ENCODE measurements around the gene KCNJ15.
A peak's percentile ranks its signal among the peaks of the same experiment; 100 is the strongest.

The KCNJ15 gene

DNA sequence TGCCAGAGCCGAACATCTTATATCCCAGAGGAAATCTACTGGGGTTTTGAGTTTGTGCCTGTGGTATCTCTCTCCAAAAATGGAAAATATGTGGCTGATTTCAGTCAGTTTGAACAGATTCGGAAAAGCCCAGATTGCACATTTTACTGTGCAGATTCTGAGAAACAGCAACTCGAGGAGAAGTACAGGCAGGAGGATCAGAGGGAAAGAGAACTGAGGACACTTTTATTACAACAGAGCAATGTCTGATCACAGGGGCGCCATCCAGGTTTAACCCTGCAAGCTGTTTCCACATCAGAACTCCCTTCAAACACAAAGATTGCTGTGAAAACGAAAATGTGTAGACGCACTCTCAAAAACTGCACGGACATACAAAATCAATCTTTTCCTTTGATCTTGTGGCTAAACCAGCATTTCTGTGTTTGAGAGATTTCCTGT lies 43.4 kb downstream of the KCNJ15 start:
- no peak for DNase-seq

DNA sequence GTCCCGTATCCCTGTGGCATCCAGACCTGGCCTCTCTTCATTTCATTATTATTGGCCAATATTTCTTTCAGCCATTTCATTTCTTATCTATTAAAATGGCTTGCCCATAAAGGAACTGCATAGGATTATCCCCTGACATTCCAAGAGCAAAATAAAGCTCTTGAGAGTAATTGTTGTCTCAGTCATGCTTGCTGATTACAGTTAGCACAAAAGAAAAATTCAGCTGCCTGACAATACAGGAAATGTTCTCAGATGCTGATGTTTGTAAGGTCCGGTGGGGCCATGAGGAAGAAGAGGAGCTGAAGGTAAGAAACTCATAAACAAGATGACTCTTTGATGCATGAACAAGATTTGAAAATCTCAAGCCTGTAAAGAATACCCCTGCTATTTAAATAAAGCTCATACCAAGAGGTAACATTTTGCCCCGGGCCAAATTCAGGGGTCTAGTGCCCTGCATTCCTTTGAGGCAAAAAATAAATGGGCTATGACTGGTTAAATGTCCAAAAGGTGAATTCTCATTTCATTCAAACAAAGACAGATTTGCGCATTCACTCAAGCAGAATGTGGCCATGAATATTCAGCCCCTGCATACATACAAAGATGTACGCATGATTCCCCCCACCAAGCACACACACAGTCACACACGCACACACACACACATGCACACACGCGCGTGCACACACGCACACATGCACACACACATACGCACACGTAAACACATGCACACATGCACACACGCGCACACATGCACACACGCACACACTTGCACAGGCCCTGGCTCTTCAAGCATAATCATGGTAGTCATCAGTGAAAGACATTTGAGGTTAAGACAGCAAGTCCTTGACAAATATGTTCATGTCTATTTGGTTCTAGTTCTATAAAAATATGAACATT lies 44.8 kb downstream of the KCNJ15 start:
- DNase-seq = no peak

DNA sequence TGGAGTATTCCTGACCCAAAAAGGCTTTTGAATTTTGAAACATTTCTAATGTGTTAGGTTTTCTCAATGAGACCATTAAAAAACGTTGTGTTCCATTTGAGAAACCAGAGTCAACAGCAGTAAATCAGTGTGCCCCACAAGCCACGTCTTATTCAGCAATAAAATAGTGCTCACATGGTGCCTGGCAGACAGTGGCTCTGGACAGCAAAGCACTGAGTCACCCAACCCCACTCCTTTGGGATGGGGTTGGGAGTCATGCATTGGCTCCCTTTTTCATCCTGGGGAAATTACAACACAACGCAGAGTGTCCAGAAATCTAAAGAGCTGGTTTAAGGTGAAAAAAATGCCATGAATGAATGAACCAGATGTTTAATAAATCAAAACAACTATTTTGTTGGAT lies 46.5 kb downstream of the KCNJ15 start:
- no peak for DNase-seq

- peak; percentile 9 for DNase-seq
These were observed 49.8 kb downstream of the KCNJ15 start for GRCh38 chr21:38306433-38307141.

GRCh38 chr21:38307771-38308531 lies 51.2 kb downstream of the KCNJ15 start:
- DNase-seq = no peak

DNA sequence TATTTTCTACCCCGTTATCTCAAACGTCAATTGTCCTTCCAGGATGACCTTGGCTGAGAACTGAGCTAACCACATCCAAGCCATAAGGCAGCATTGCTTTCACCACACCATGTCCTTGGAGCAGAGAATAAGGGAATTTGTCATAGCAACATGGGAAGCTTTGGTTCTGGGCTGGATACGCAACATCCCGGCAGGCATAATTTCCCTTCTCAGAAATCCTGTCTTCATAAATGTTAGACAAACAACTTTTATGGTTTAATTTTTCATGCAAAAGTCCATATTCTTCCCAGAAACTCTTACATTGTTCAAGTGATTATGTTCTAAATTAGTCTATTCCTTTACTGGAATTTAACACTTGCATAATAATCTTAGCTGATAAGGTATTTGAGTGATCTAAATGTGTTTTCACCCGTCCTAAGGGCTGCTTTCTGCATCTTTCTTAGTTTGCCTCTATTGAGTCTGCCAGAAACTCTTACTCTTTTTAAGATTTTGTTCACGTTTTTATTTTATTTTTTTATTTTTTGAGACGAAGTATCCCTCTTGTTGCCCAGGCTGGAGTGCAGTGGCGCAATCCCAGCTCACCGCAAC lies 51.8 kb downstream of the KCNJ15 start:
- no peak for DNase-seq

DNA sequence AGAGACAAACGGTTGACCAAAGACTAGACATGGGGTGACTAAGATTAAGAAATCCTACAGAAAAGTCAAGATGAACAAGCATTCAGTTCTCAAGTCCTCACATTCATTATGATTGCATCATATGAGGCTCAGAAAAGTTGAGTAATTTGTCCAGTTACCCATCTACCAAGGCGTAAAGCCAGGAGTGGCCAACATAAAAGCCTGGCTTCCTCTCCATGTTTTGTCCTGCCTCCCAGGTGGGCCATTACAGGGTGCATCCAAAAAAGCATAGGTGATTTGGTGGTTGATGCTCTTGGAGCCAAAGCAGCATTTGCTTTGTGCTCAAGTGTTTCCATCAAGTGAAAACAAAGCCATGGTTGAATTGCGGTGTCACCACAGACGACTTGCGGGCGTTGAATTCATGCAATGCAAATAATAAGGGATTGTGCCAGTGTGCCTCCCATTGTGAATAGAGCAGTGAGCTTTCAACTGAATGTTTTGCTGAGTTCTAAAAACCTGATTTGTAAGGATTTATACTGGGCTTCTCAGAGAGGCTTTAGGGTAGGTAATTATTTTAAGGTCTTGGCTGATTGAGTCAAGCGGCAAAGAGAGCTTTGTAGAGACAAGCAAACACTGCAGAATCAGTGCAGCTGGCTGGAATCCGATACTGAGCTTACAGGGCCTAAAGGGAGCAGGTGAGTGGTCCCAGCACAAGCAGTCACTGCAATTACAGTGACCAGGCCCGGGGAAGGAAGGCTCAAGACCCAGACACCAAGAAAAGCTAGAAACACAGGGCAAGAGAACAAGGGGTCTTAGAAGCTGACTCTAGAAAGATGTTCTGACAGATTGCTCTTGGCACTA lies 54.1 kb downstream of the KCNJ15 start:
- DNase-seq = no peak

DNA sequence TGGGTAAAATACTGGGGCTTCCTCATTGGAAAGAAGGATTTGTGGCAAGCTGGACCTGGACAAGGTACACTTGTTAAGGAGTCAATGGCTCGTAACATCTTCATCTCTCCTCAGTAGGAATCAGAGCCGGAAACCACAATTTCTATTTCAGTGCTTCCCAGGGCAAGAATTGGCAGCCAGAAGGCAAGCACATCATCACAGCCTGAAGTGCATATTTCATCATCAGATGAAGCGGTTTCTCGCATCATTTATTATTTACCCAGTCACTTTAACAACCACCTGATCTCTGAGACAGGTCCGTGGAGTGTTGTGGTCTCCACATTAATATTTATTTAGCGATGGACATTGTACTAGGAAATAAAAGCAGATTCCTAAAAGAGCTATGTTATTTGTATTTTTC lies 55.0 kb downstream of the KCNJ15 start:
- no peak for DNase-seq

DNA sequence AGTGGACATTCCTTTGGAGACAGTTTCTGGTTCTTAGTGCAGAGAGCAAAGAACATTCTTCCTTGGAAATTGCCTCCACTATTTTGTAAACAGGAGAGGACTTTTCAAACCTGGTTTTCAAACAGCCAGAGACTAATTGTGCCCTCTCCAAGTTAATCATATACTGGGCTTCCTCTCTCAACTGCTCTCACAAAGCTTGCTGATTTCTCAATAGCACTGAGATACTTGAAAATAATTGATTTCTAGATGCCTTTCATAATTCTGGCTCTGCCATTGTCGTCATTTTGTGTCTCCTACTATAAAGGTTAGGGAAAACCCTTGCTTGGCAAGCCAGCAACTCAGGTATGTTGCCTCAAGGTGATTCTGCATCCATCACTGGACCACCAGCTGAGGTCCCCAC lies 56.0 kb downstream of the KCNJ15 start:
- no peak for DNase-seq

- no peak for DNase-seq
These were observed 57.8 kb downstream of the KCNJ15 start for GRCh38 chr21:38314558-38314957.

DNA sequence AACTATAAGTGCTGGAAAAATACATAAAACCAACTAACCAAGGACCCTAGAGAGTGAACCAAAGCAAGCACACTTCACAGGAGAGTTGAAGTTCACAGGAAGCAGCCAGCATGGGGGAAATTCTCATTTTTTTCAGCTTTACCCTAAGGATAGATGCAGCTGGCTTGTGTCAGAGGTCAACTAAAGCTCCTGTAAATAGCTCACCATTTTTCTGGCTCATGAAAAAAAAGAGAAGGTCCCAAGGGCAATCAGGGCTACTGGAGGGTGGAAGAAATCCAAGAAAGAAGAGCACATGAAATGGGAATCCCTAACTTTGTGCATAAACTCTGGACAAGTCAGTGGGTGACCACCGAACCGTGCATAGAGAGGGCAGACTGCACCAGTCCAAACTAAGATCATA lies 58.3 kb downstream of the KCNJ15 start:
- DNase-seq = no peak

DNA sequence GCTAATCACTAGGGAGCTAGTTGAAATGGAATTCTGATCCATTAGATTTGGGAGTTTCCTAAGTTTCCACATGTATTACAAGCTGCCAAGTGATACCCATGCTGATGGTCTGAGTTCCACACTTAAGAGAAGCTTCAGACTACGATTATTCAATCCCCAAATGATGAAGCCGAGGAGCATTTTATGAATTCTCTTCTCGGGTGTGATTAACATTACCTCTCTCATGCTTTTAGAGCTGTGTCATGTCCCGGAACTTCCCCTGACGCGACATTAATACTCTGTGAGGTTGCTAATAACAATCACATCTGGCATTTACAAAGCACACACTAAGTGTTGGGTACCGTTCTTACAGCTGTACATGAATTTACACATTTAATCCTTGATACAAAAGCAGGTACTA lies 63.0 kb downstream of the KCNJ15 start:
- DNase-seq = no peak

DNA sequence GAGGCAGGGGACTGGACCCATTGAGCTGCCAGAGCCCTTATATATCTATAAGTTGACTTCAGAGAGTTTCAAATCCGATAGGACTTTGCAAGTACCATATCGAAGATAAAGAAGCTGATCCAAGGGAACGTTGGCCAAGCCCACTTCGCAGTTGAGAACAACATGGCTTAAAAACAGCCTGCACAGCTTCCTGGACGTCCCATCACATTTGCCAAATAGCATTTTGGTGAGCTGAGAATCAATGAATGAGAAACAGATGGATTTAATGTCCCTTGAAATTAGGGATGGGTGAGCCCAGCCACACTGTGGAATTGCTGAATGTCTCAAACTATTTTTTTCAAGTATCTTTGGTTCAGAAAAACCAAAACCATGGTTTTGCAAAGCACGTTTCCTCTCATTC lies 64.8 kb downstream of the KCNJ15 start:
- no peak for DNase-seq

GRCh38 chr21:38322311-38322950 lies 65.6 kb downstream of the KCNJ15 start:
- DNase-seq = no peak

DNA sequence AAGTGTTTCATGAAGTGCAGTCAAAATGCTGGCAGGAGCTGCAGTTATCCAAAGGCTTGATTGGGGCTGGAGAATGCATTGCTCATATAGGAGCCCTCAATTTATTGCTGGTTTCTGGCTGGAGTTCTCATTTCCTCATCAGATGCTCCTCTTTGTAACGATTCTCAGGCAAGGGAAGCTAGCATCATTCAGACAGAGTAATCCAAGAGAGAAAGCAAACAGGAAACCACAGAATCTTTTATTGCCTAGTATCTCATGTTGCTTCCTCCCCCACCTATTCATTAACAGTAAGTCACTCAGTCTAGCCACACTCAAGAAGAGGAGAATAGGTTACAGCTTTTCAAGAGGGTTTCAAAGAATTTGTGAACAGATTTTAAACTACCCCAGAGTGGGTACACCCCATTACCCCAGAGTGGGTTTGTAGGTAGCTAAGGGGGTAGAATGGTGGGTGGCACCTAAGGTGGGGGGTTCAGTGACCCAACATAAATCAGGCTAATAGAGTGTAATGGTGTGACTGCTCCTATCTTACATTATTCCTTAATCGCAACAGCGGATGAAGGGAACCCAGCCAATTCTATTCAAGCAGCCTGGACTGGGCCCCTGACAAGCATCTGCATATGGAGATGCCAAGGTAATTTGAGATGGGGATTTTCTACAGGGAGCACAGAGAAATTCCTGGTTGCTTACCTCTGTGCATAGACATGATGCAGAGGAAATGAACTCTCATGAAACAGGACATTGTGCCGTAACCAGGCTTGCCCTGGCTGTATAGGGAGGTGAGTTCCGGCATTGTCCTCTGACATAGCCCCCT lies 67.1 kb downstream of the KCNJ15 start:
- DNase-seq = peak; percentile 46

DNA sequence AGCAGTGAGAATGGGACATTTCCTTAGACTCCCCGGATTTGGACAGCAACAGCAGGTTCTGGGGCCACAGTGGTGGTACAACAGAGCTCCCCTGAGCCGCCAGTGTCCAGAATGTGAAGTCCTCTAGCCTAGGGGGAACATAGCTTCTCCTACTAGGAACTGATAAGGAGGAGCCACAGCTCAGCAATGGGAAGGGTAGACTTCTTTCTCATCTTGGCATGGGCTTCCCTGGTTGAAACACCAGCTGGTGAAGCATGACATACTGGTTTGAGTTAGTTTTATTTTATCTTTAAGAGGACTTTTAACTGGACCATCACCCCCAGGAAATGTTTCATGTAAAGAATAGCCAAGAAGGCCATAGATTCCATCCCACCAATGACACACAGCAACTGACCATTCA lies 68.4 kb downstream of the KCNJ15 start:
- DNase-seq = no peak

DNA sequence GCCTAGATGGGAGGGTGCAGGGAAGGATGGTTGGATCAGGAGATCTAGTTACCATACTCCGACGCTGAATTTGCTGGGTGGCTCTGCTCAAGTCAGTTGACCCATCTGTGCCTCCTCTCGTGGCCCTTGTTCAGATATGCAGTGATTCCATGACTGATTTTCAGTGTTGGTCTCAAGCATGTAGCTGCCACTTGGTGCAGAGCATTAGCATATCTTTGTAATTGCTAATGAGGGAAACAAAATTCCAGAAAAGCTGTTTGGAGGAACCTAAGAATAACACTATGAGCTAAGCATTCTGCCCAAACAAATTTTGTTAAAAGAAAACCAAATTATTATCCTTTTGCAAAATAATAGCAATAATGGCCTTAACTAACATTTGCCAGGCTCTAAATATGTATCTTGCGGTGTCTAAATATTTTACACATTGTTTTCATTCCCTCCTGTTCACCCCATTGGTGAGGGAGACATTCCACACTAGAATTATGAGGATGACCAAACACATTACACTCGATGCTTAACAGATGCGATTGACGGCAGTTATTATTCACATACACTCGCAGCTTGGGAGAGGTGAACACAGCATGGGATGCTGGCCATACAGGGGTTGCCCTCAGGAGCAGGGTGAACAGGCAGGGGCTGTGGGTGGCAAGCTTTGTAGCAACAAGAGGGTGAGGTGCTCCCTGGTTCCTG lies 69.1 kb downstream of the KCNJ15 start:
- DNase-seq = no peak

DNA sequence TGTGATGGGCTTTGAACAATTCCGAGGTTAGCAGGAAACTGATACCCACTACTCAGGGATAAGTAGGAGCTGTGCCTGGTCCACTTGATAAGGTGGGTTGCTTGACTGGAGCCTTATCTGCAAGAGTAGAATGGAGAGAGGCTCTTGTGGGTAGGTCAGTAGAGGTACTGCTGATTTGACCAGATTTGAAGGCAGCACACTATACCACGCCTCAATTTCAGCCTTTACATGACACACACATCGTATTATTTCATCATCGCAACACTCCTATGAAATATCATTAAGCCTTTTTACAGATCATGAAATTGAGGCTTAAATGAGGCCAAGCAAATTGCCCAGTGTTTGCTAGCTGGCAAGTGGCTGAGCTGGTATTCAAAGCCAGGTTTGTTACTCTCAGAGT lies 69.6 kb downstream of the KCNJ15 start:
- DNase-seq = no peak

DNA sequence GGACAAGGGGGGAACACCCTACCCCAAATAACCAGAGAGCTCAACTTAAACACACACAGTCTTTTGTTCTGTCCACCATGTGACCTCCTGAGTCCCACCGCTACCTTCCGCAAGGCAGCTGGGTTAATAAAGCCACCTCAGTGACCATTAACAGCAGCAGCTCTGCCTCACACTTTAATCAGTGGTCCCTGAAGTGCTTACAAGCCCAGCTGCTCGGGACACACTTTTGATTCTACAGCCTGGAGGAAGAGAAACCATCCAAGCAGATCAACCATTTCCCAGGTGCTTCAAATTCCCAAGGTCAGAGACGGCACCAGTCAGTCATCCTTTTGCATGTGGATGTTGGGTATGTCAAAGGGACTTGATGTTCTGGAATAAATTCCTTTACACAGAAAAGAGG lies 70.1 kb downstream of the KCNJ15 start:
- no peak for DNase-seq

GRCh38 chr21:38327984-38328383 lies 71.2 kb downstream of the KCNJ15 start:
- DNase-seq = no peak

All from NCI-H526 treated with DMSO at 0.1 percent for 48 hours (cell line).